GM10266 (cell line): ENCODE results near the gene ALDH1L1.
"Not testable (repeated sequence)": the region's sequence is repeated elsewhere in the genome, so short reads cannot be mapped to it uniquely, and the experiment has no call there.

Source experiments
- DNase-seq: peaks from one replicate; pipeline ENCODE4 v3.0.0; 2012; ENCODE audit errors: extremely low spot score
- TF ChIP-seq, protein P1 (sequence below): IDR thresholded peaks from 2 replicates; pipeline ENCODE4 v1.5.1; 2012; ENCODE audit warnings: mild to moderate bottlenecking, low read depth; ENCODE audit not compliant: control insufficient read depth, insufficient read depth; ENCODE audit errors: missing control alignments

Gene ALDH1L1

GRCh38 chr3:126080970-126081369, 99.4 kb downstream of the ALDH1L1 start:
- DNase-seq, result no peak
- TF ChIP-seq, protein P1, sequence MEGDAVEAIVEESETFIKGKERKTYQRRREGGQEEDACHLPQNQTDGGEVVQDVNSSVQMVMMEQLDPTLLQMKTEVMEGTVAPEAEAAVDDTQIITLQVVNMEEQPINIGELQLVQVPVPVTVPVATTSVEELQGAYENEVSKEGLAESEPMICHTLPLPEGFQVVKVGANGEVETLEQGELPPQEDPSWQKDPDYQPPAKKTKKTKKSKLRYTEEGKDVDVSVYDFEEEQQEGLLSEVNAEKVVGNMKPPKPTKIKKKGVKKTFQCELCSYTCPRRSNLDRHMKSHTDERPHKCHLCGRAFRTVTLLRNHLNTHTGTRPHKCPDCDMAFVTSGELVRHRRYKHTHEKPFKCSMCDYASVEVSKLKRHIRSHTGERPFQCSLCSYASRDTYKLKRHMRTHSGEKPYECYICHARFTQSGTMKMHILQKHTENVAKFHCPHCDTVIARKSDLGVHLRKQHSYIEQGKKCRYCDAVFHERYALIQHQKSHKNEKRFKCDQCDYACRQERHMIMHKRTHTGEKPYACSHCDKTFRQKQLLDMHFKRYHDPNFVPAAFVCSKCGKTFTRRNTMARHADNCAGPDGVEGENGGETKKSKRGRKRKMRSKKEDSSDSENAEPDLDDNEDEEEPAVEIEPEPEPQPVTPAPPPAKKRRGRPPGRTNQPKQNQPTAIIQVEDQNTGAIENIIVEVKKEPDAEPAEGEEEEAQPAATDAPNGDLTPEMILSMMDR, result no peak

- TF ChIP-seq, protein P1, result no peak
- DNase-seq, result no peak
Observed at GRCh38 chr3:126078866-126079265, 101.5 kb downstream of the ALDH1L1 start.

DNA sequence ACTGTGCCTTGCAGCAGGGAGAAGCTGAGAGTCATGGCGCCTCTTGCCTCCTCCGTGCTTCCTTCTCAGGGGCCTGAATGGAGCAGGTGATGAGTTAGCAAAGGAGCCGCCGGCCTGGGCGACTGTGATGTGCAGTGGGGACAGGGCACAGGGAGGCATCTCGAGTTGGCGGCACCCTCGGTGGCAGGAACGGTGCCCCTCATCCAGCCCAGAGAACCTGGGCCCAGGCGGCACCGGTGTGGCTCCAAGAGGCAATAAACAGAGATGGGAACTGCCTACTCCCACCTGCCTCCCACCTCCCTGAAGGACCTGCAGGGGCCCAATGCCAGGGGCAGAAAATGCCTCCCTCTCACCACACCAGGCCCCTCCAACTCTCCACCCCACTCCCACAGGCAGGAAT, 102.6 kb downstream of the ALDH1L1 start:
- no peak for DNase-seq
- TF ChIP-seq, protein P1, result no peak

DNA sequence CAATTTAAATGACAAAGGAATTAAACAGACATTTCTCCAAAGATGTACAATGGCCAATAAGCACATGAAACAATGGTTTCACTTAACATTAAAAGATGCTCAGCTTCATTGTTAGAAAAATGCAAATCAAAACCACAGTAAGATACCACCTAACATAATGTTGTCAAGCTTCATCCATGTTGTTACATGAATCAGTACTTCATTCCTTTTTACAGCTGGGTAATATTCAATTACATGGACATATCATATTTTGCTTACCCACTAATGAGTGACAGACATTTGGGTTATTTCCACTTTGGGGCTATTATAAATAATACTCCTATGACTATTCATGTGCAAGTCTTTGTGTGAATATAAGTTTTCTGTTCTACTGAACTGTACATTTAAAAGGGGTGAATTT, 104.2 kb downstream of the ALDH1L1 start:
- TF ChIP-seq, protein P1, result no peak
- DNase-seq, result no peak

GRCh38 chr3:126070146-126070545, 110.2 kb downstream of the ALDH1L1 start:
- TF ChIP-seq, protein P1, result no peak
- no peak for DNase-seq

DNA sequence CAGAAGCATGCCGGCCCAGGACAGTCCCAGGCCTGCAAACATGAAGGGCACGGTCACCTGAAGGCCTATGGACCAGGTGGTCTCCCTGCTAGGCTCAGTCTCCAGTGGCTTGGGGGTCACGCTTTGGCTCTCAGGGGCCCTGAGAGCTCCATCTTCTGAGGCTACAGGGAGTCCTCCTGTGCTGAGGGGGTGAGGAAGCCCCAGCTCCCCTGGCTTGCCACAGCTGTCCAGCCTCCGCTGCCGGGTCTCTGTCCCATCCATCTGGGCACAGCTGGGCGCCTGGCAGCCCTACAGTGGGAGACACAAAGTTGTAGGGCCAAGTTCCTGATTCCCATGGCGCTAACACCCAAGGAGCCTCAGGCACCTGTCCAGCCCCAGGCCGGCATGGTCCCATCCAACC, 112.4 kb downstream of the ALDH1L1 start:
- TF ChIP-seq, protein P1, result no peak
- DNase-seq, result no peak

- not testable (repeated sequence) for DNase-seq
Observed at GRCh38 chr3:126066676-126067075, 113.7 kb downstream of the ALDH1L1 start.

DNA sequence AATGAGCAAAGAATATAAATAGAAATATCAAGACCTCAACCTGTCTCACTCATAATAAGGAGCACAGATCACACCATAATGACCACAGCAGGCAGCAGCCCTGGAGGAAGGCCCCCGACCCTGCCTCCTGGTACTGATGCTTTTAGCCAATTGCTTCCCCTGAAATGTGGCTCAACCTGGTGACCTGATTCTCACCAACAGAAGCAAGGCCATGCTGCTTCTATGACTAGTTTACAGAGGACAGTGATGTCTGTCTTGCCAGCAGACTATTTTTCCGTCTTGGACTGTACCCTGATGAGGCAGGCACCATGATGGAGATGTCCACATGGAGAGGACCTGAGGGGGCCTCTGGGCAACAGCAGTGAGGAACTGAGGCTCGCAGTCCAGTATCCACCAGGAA, 114.5 kb downstream of the ALDH1L1 start:
- no peak for DNase-seq
- TF ChIP-seq, protein P1, result no peak
